Stimulated activated CD4-positive, alpha-beta T cell treated with anti-CD3 and anti-CD28 coated beads, Interleukin-2, amount 100 ng/mL, for 24 hours (primary cell): Measurements from ENCODE around the gene RRP8.

Source experiments
- DNase-seq, 2 donors: peaks; one replicate each; pipeline ENCODE4 v3.0.0-alpha.2; 2020

The RRP8 gene

GRCh38 chr11:6566704-6567370 is 36.6 kb downstream of the RRP8 start:
- DNase-seq: no peak

GRCh38 chr11:6565988-6566703 is 37.3 kb downstream of the RRP8 start:
- no peak for DNase-seq

- DNase-seq: no peak
Measured at GRCh38 chr11:6565325-6565724, 38.1 kb downstream of the RRP8 start.

- no peak for DNase-seq
Measured at GRCh38 chr11:6563667-6564066, 39.7 kb downstream of the RRP8 start.

GRCh38 chr11:6563121-6563619 is 40.2 kb downstream of the RRP8 start:
- DNase-seq: no peak

- no peak for DNase-seq
Measured at GRCh38 chr11:6561288-6561687, 42.1 kb downstream of the RRP8 start.

GRCh38 chr11:6559369-6559768 is 44.0 kb downstream of the RRP8 start:
- DNase-seq: no peak

GRCh38 chr11:6557761-6558674 is 45.4 kb downstream of the RRP8 start:
- DNase-seq: no peak

GRCh38 chr11:6557063-6557462 is 46.4 kb downstream of the RRP8 start:
- DNase-seq: no peak

- no peak for DNase-seq
Measured at GRCh38 chr11:6556139-6556949, 47.1 kb downstream of the RRP8 start.

GRCh38 chr11:6554828-6555706 is 48.3 kb downstream of the RRP8 start:
- no peak for DNase-seq

GRCh38 chr11:6553634-6554033 is 49.8 kb downstream of the RRP8 start:
- DNase-seq: no peak

GRCh38 chr11:6548641-6549040 is 54.8 kb downstream of the RRP8 start:
- DNase-seq: no peak

GRCh38 chr11:6548121-6548520 is 55.3 kb downstream of the RRP8 start:
- DNase-seq: no peak

GRCh38 chr11:6547177-6547576 is 56.2 kb downstream of the RRP8 start:
- no peak for DNase-seq

GRCh38 chr11:6546735-6547134 is 56.7 kb downstream of the RRP8 start:
- DNase-seq: no peak

- DNase-seq: no peak
Measured at GRCh38 chr11:6545917-6546605, 57.4 kb downstream of the RRP8 start.
